SK-N-MC (cell line): ENCODE measurements around the gene RTN4RL1.

Experiments used
- EZH2 ChIP-seq: fragments of 200-600 bp; sonication (generic); IDR thresholded peaks from one replicate; pipeline ENCODE4 v1.6.1; 2017; ENCODE audit warnings: antibody characterized with exemption
- POLR2AphosphoS5 ChIP-seq: IDR thresholded peaks from 2 replicates; pipeline ENCODE4 v1.6.1; 2012; ENCODE audit warnings: mild to moderate bottlenecking, low read depth, low read length, borderline replicate concordance

DNA sequence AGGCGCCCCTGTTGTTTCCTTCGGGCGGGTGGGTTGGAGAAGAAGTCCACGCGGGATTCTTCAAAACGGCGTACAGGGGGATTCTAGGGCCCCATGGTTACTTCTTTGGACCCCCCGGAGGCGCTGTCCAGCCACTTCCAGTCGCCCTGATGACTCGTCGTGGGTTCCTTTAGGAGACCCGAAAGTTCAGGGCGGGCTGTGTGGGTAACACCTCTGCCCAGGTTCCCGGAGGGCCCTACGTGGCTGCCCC, 29.1 kb upstream of the RTN4RL1 start:
- no peak for TF ChIP-seq EZH2
- no peak for TF ChIP-seq POLR2AphosphoS5
